Ishikawa (cell line): Measurements from ENCODE around the gene ANKRD16.

Source experiments
- FOXM1 ChIP-seq: IDR thresholded peaks from 2 replicates; pipeline ENCODE4 v1.6.1; 2012; ENCODE audit warnings: low read depth, borderline replicate concordance
- MAX ChIP-seq: IDR thresholded peaks from 2 replicates; pipeline ENCODE4 v1.6.1; 2012
- NFIC ChIP-seq: IDR thresholded peaks from 2 replicates; pipeline ENCODE4 v1.6.1; 2012
- TF ChIP-seq, protein P1 (sequence below): IDR thresholded peaks from 2 replicates; pipeline ENCODE4 v1.6.1; 2012; ENCODE audit warnings: low read depth, mild to moderate bottlenecking

- TF ChIP-seq MAX (no peak), NFIC (no peak), FOXM1 (no peak)
- TF ChIP-seq, protein P1, sequence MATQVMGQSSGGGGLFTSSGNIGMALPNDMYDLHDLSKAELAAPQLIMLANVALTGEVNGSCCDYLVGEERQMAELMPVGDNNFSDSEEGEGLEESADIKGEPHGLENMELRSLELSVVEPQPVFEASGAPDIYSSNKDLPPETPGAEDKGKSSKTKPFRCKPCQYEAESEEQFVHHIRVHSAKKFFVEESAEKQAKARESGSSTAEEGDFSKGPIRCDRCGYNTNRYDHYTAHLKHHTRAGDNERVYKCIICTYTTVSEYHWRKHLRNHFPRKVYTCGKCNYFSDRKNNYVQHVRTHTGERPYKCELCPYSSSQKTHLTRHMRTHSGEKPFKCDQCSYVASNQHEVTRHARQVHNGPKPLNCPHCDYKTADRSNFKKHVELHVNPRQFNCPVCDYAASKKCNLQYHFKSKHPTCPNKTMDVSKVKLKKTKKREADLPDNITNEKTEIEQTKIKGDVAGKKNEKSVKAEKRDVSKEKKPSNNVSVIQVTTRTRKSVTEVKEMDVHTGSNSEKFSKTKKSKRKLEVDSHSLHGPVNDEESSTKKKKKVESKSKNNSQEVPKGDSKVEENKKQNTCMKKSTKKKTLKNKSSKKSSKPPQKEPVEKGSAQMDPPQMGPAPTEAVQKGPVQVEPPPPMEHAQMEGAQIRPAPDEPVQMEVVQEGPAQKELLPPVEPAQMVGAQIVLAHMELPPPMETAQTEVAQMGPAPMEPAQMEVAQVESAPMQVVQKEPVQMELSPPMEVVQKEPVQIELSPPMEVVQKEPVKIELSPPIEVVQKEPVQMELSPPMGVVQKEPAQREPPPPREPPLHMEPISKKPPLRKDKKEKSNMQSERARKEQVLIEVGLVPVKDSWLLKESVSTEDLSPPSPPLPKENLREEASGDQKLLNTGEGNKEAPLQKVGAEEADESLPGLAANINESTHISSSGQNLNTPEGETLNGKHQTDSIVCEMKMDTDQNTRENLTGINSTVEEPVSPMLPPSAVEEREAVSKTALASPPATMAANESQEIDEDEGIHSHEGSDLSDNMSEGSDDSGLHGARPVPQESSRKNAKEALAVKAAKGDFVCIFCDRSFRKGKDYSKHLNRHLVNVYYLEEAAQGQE, result no peak
These were observed 13.4 kb downstream of the ANKRD16 start for GRCh38 chr10:5876181-5876768.
